Measurements from ENCODE around the gene PEX3. TPM values are rescaled to one million over a fixed set of nuclear protein-coding genes. Genes with fewer than 3 reads are reported as not detected.

The PEX3 gene
- total and polyA plus RNA-seq, 2 donors (not counting 1 experiment from before 2014, with no cell fraction given) = 25.6 to 31.2 TPM

GRCh38 chr6:143538374-143538773 lies 87.8 kb downstream of the PEX3 start:
- Histone ChIP-seq H3K79me2 (ENCODE audit: control insufficient read depth, insufficient read depth, low read length) (no peaks in the 10 kb centered on the region), H3K27me3 (ENCODE audit: control insufficient read depth, insufficient read depth, low read length) (no peaks in the 10 kb centered on the region), H3K9ac (ENCODE audit: insufficient read depth, low read length) (no peak overlapping the region), H3K36me3 (ENCODE audit: control insufficient read depth, insufficient read depth, low read length) (no peaks in the 10 kb centered on the region), H4K20me1 (ENCODE audit: control insufficient read depth, extremely low read depth, insufficient read depth, low read length) (no peaks in the 10 kb centered on the region), H3K4me1 (ENCODE audit: control insufficient read depth, extremely low read depth, insufficient read depth, low read length) (peaks cover 2% of the 10 kb centered on the region), H2AFZ (ENCODE audit: low read length) (no peak overlapping the region), H3K4me2 (ENCODE audit: extremely low read depth, insufficient read depth, low read length) (no peak overlapping the region), H3K9me3 (ENCODE audit: control insufficient read depth, insufficient read depth, low read depth, low read length) (no peaks in the 10 kb centered on the region), H3K27ac (ENCODE audit: insufficient read depth, low read length) (no peak overlapping the region), H3K4me3 (replicated peaks in 1 of 4; ENCODE audit: control extremely low read depth in 1 of 4, insufficient read depth in 1 of 4, low read depth in 3 of 4, low read length in 4 of 4) (no peak overlapping the region)
- no peak for DNase-seq (ENCODE audit: low read depth in 2 of 2)
- TF ChIP-seq CTCF (conservative IDR thresholded peaks at IDR 0.05 in 1 of 2, IDR thresholded peaks at IDR 0.05 in 1 of 2; ENCODE audit: low read depth in 1 of 2, low read length in 2 of 2) (no peak), EZH2 (IDR thresholded peaks at IDR 0.05; ENCODE audit: low read length, missing control alignments) (no peak)

- no peak overlapping the region for H3K9ac ChIP-seq (ENCODE audit: insufficient read depth, low read length)
- H3K36me3 ChIP-seq (ENCODE audit: control insufficient read depth, insufficient read depth, low read length) = no peaks in the 10 kb centered on the region
- TF ChIP-seq CTCF (conservative IDR thresholded peaks at IDR 0.05 in 1 of 2, IDR thresholded peaks at IDR 0.05 in 1 of 2; ENCODE audit: low read depth in 1 of 2, low read length in 2 of 2) (no peak), EZH2 (IDR thresholded peaks at IDR 0.05; ENCODE audit: low read length, missing control alignments) (no peak)
- no peak overlapping the region for H3K27ac ChIP-seq (ENCODE audit: insufficient read depth, low read length)
- H3K27me3 ChIP-seq (ENCODE audit: control insufficient read depth, insufficient read depth, low read length) = no peaks in the 10 kb centered on the region
- no peak overlapping the region for H3K4me2 ChIP-seq (ENCODE audit: extremely low read depth, insufficient read depth, low read length)
- H3K4me3 ChIP-seq (replicated peaks in 1 of 4; ENCODE audit: control extremely low read depth in 1 of 4, insufficient read depth in 1 of 4, low read depth in 3 of 4, low read length in 4 of 4) = no peak overlapping the region
- DNase-seq (ENCODE audit: low read depth in 2 of 2) = no peak
- H4K20me1 ChIP-seq (ENCODE audit: control insufficient read depth, extremely low read depth, insufficient read depth, low read length) = no peaks in the 10 kb centered on the region
- no peaks in the 10 kb centered on the region for H3K79me2 ChIP-seq (ENCODE audit: control insufficient read depth, insufficient read depth, low read length)
- H2AFZ ChIP-seq (ENCODE audit: low read length) = no peak overlapping the region
- H3K4me1 ChIP-seq (ENCODE audit: control insufficient read depth, extremely low read depth, insufficient read depth, low read length) = peaks cover 2% of the 10 kb centered on the region
- no peaks in the 10 kb centered on the region for H3K9me3 ChIP-seq (ENCODE audit: control insufficient read depth, insufficient read depth, low read depth, low read length)
Observed at GRCh38 chr6:143539106-143539505, 88.5 kb downstream of the PEX3 start.

DNA sequence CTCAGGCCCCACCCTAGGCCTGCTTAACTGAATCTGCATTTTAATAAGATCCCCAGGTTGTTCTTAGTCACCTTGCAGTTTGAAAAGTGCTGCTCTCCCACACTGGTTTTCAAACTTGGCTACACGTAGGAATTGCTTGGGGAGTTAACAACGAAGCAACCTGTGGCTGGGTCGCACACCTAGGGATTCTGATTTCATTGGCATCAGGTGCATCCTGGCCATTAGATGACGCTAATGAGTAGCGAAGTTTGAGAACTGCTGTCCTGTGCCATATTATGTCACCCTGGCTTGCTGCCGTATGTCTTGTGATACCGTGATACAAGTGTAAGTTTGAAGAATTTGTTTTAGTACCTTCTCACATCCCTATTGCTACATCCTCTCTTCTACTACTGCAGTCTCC lies 89.1 kb downstream of the PEX3 start:
- H3K9me3 ChIP-seq (ENCODE audit: control insufficient read depth, insufficient read depth, low read depth, low read length) = no peaks in the 10 kb centered on the region
- DNase-seq (ENCODE audit: low read depth in 2 of 2) = no peak
- H4K20me1 ChIP-seq (ENCODE audit: control insufficient read depth, extremely low read depth, insufficient read depth, low read length) = no peaks in the 10 kb centered on the region
- TF ChIP-seq CTCF (conservative IDR thresholded peaks at IDR 0.05 in 1 of 2, IDR thresholded peaks at IDR 0.05 in 1 of 2; ENCODE audit: low read depth in 1 of 2, low read length in 2 of 2) (no peak), EZH2 (IDR thresholded peaks at IDR 0.05; ENCODE audit: low read length, missing control alignments) (no peak)
- H3K36me3 ChIP-seq (ENCODE audit: control insufficient read depth, insufficient read depth, low read length) = no peaks in the 10 kb centered on the region
- H3K79me2 ChIP-seq (ENCODE audit: control insufficient read depth, insufficient read depth, low read length) = no peaks in the 10 kb centered on the region
- no peak overlapping the region for H3K4me2 ChIP-seq (ENCODE audit: extremely low read depth, insufficient read depth, low read length)
- no peak overlapping the region for H3K27ac ChIP-seq (ENCODE audit: insufficient read depth, low read length)
- H3K4me1 ChIP-seq (ENCODE audit: control insufficient read depth, extremely low read depth, insufficient read depth, low read length) = peaks cover 2% of the 10 kb centered on the region
- no peaks in the 10 kb centered on the region for H3K27me3 ChIP-seq (ENCODE audit: control insufficient read depth, insufficient read depth, low read length)
- no peak overlapping the region for H3K9ac ChIP-seq (ENCODE audit: insufficient read depth, low read length)
- H3K4me3 ChIP-seq (replicated peaks in 1 of 4; ENCODE audit: control extremely low read depth in 1 of 4, insufficient read depth in 1 of 4, low read depth in 3 of 4, low read length in 4 of 4) = no peak overlapping the region
- H2AFZ ChIP-seq (ENCODE audit: low read length) = no peak overlapping the region

Data from fibroblast of lung (primary cell).